Chondrocyte (in vitro differentiated cells): ENCODE results near the gene KCNK7. TPM values are rescaled to one million over a fixed set of nuclear protein-coding genes. Genes with fewer than 3 reads are reported as not detected.

ENCODE experiments used
- DNase-seq: peaks from one replicate; pipeline ENCODE4 v3.0.0; 2021; ENCODE audit warnings: mixed read lengths, low spot score
- H3K27ac Mint-ChIP-seq: one replicate; pipeline ENCODE4 v1.8.0; 2021; ENCODE audit warnings: mild to moderate bottlenecking, moderate library complexity, mixed read lengths; ENCODE audit not compliant: unreplicated experiment
- H3K27me3 Mint-ChIP-seq: 2 replicates; pipeline ENCODE4 v1.8.0; 2021; ENCODE audit warnings: low read depth, mixed read lengths
- H3K36me3 Mint-ChIP-seq: 2 replicates; pipeline ENCODE4 v1.8.0; 2021; ENCODE audit warnings: low read depth, mixed read lengths
- H3K4me1 Mint-ChIP-seq: 2 replicates; pipeline ENCODE4 v1.8.0; 2021; ENCODE audit warnings: low read depth, mild to moderate bottlenecking, mixed read lengths
- H3K4me3 Mint-ChIP-seq: one replicate; pipeline ENCODE4 v1.8.0; 2021; ENCODE audit warnings: mild to moderate bottlenecking, moderate library complexity, mixed read lengths; ENCODE audit not compliant: unreplicated experiment
- H3K9me3 Mint-ChIP-seq: 2 replicates; pipeline ENCODE4 v1.8.0; 2021; ENCODE audit warnings: low read depth, mixed read lengths
- total RNA-seq: library from RNA; stranded (reverse); gene quantifications from 3 replicates; pipeline ENCODE4 v1.2.1, GENCODE V29; 2021
- TF ChIP-seq, protein P1 (sequence below): fragments of 200-600 bp; sonication (generic); IDR thresholded peaks from 2 replicates; pipeline ENCODE4 v1.5.0; 2021; ENCODE audit warnings: antibody characterized with exemption, mild to moderate bottlenecking, moderate library complexity

KCNK7 gene
- total RNA-seq, 1 donor from 2014 or later: 0.22 TPM

- H3K9me3 Mint-ChIP-seq: no peaks in the 10 kb centered on the region
- no peak overlapping the region for H3K4me3 Mint-ChIP-seq
- no peak overlapping the region for H3K27ac Mint-ChIP-seq
- H3K4me1 Mint-ChIP-seq: no peaks in the 10 kb centered on the region
- TF ChIP-seq, protein P1, sequence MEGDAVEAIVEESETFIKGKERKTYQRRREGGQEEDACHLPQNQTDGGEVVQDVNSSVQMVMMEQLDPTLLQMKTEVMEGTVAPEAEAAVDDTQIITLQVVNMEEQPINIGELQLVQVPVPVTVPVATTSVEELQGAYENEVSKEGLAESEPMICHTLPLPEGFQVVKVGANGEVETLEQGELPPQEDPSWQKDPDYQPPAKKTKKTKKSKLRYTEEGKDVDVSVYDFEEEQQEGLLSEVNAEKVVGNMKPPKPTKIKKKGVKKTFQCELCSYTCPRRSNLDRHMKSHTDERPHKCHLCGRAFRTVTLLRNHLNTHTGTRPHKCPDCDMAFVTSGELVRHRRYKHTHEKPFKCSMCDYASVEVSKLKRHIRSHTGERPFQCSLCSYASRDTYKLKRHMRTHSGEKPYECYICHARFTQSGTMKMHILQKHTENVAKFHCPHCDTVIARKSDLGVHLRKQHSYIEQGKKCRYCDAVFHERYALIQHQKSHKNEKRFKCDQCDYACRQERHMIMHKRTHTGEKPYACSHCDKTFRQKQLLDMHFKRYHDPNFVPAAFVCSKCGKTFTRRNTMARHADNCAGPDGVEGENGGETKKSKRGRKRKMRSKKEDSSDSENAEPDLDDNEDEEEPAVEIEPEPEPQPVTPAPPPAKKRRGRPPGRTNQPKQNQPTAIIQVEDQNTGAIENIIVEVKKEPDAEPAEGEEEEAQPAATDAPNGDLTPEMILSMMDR: no peak
- H3K27me3 Mint-ChIP-seq: no peaks in the 10 kb centered on the region
- H3K36me3 Mint-ChIP-seq: peaks cover 18% of the 10 kb centered on the region
- no peak for DNase-seq
Measured at GRCh38 chr11:65623852-65624616, 28.4 kb upstream of the KCNK7 start.

DNA sequence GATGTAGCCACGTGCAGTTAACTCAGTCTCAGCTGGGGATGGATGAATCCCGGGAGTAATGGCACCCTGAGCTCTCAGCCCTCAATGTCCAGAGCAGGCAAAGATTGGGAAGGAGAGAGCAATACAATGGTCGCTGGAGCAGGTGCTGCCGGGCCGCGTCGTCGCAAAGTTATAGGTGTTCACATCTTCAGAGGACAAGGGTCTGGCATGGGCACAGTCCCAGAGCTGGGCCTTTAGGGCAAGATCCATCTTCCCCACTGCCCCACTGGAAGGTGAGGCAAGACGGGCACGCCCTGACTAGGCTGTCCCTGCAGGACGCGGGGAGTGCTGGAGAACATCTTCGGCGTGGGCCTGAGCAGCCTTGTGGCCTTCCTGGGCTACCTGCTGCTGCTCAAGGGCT, 27.6 kb upstream of the KCNK7 start:
- Mint-ChIP-seq H3K9me3 (no peaks in the 10 kb centered on the region), H3K4me1 (no peaks in the 10 kb centered on the region), H3K4me3 (no peak overlapping the region)

GRCh38 chr11:65622011-65622410, 26.4 kb upstream of the KCNK7 start:
- DNase-seq: no peak
- Mint-ChIP-seq H3K36me3 (peaks cover 16% of the 10 kb centered on the region), H3K9me3 (no peaks in the 10 kb centered on the region), H3K4me3 (no peak overlapping the region), H3K27ac (no peak overlapping the region), H3K27me3 (no peaks in the 10 kb centered on the region), H3K4me1 (peaks cover 3% of the 10 kb centered on the region)
- TF ChIP-seq, protein P1: no peak

More for the DNA sequence above, 27.6 kb upstream of the KCNK7 start:
- no peak for DNase-seq
- TF ChIP-seq, protein P1: no peak
- Mint-ChIP-seq H3K27me3 (no peaks in the 10 kb centered on the region), H3K36me3 (peaks cover 18% of the 10 kb centered on the region), H3K27ac (no peak overlapping the region)

DNA sequence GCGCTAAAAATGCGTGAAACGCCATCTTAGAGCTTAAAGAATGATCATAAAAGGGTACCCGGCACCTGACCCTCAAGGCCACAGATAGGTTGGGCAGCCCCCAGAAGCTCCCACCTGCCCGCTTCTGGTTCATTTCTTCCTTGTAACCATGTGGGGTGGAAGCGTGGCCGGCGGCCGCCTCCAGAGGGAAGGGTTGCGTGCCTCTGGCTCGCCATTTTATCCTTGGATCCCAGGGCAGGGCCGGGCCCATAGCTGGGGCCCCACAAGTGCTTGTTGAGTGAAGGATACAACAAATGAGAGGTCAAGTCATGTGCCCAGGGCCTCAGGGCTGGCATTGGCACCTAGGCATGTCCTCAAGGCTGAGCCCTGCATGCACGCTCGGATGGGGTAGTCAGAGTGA, 25.9 kb upstream of the KCNK7 start:
- no peak overlapping the region for H3K4me3 Mint-ChIP-seq

GRCh38 chr11:65620666-65621065, 25.1 kb upstream of the KCNK7 start:
- TF ChIP-seq, protein P1: no peak
- Mint-ChIP-seq H3K4me3 (no peak overlapping the region), H3K27me3 (no peaks in the 10 kb centered on the region), H3K4me1 (peaks cover 11% of the 10 kb centered on the region), H3K36me3 (peaks cover 17% of the 10 kb centered on the region), H3K27ac (no peak overlapping the region), H3K9me3 (no peaks in the 10 kb centered on the region)
- no peak for DNase-seq

More for the DNA sequence above, 25.9 kb upstream of the KCNK7 start:
- no peaks in the 10 kb centered on the region for H3K27me3 Mint-ChIP-seq
- DNase-seq: no peak
- peaks cover 15% of the 10 kb centered on the region for H3K36me3 Mint-ChIP-seq
- H3K27ac Mint-ChIP-seq: no peak overlapping the region
- H3K9me3 Mint-ChIP-seq: no peaks in the 10 kb centered on the region
- peaks cover 8% of the 10 kb centered on the region for H3K4me1 Mint-ChIP-seq
- TF ChIP-seq, protein P1: no peak
